Thymus (tissue), 11 donors: ENCODE measurements around the gene ZC3H18. TPM values are rescaled to one million over a fixed set of nuclear protein-coding genes. Genes with fewer than 3 reads are reported as not detected.
A peak's percentile ranks its signal among the peaks of the same experiment; 100 is the strongest.

ENCODE experiments used
- DNase-seq, 9 donors: peaks; one replicate each; pipeline ENCODE4 v3.0.0-alpha.2; 2013; ENCODE audit warnings: low spot score in 9 of 9, low read depth in 6 of 9, missing footprints in 1 of 9
- H3K27ac ChIP-seq, 2 donors: one replicate each; pipeline ENCODE4 v1.5.1; 2013; ENCODE audit warnings: control low read depth in 1 of 2, low read depth in 1 of 2, low read length in 1 of 2, mild to moderate bottlenecking in 1 of 2, moderate library complexity in 1 of 2
- H3K27me3 ChIP-seq, 2 donors: one replicate each; pipeline ENCODE4 v1.5.1; 2013; ENCODE audit warnings: low read length in 1 of 2; ENCODE audit not compliant: control insufficient read depth in 2 of 2, insufficient read depth in 1 of 2
- H3K36me3 ChIP-seq, 2 donors: one replicate each; pipeline ENCODE4 v1.5.1; 2013; ENCODE audit warnings: low read length in 1 of 2, mild to moderate bottlenecking in 1 of 2, moderate library complexity in 1 of 2; ENCODE audit not compliant: control insufficient read depth in 2 of 2, insufficient read depth in 2 of 2
- H3K4me1 ChIP-seq, 2 donors: one replicate each; pipeline ENCODE4 v1.5.1; 2013; ENCODE audit warnings: low read length in 2 of 2; ENCODE audit not compliant: control insufficient read depth in 2 of 2, insufficient read depth in 2 of 2
- H3K4me3 ChIP-seq, 2 donors: one replicate each; pipeline ENCODE4 v1.5.1; 2013; ENCODE audit warnings: low read length in 2 of 2, control low read depth in 1 of 2, mild to moderate bottlenecking in 1 of 2
- H3K9me3 ChIP-seq, 2 donors: one replicate each; pipeline ENCODE4 v1.5.1; 2013; ENCODE audit warnings: low read length in 1 of 2, mild to moderate bottlenecking in 1 of 2; ENCODE audit not compliant: control insufficient read depth in 2 of 2, insufficient read depth in 1 of 2
- WGBS: extraction: QIAGEN DNeasy Blood & Tissue Kit; methylation state at CpG from one replicate; pipeline ENCODE4 v1.1.7; 2013; 5-methylcytosine and 5-hydroxymethylcytosine counted together
- polyA plus RNA-seq: library from polyadenylated mRNA; stranded (reverse); fragments of 200-250 nt; gene quantifications from one replicate; pipeline ENCODE4 v1.2.3, GENCODE V29; 2013
- total RNA-seq: library from RNA; stranded (reverse); fragments of 120-200 nt; gene quantifications from one replicate; pipeline ENCODE4 v1.2.4, GENCODE V29; 2013
- donor health status: healthy.

Gene ZC3H18
- total and polyA plus RNA-seq, 2 donors = 11.2 to 28.9 TPM

DNA sequence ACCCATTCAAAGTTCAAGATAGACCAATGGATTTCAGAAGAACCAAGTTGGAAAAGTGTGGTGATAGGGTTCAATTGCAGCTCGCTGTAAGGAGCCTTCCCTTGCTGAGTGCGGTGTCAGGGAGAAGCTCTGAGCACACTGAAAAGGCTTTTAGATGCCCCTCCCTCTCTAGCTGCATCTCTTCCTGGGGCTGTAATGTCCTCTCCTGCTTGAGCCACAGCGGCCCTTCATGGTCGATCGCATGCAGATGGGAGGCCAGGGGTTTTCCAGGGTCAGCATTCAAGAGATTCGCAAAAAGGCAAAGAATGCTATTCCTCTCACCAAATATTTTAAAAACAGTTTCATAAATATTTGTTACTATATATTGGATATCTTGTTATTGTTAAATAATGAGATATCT, 23.7 kb downstream of the ZC3H18 start:
- Histone ChIP-seq H3K4me1 (no peaks in the 10 kb centered on the region), H3K9me3 (no peaks in the 10 kb centered on the region), H3K4me3 (no peak overlapping the region), H3K27ac (no peak overlapping the region), H3K36me3 (peaks cover 47 to 60% of the 10 kb centered on the region in 2 donors), H3K27me3 (no peaks in the 10 kb centered on the region)
- 96% methylated on average over 6 of the region's 6 CpGs for WGBS
- DNase-seq = no peak

DNA sequence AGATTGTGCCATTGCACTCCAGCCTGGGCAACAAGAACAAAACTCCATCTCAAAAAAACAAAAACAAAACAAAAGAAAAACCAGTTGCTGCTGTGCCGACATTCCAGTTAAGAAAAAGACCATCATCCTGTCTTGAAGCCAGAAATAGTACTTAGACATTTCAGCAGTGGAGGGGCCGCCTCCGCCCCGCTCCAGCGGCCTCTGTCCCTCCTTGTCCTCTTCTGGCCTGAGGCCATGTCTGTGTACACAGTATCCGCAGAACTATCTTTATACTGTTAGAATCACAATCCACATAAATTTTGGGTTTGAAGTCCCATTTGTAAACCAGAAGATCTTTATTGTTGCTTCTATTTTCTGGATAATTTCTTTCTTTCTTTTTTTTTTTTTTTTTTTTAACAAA, 24.9 kb downstream of the ZC3H18 start:
- Histone ChIP-seq H3K27me3 (no peaks in the 10 kb centered on the region), H3K4me1 (peaks cover 0 to 2% of the 10 kb centered on the region in 2 donors), H3K4me3 (no peak overlapping the region), H3K9me3 (no peaks in the 10 kb centered on the region), H3K27ac (no peak overlapping the region), H3K36me3 (peaks cover 48 to 60% of the 10 kb centered on the region in 2 donors)
- WGBS = over 99% methylated on average over 6 of the region's 6 CpGs
- DNase-seq = no peak

DNA sequence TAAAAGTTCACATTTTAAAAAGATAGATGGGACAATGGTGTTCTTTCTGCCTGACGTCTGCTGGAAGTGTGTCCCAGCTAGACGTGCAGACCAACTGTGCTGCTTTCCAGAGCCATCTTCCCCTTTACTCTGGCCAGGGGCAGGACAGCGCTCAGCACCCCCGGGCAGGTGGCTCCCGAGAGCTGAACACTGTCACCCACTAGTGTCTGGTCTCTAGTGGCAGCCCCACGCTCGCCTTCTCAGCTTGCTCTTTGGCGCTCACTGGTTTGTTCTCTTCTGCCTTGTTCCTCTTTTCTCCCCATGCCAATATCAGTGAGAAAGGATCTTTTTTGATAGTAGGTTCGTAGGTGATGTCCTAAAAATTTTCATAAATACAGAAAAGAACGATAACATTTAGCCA, 25.7 kb downstream of the ZC3H18 start:
- no peak overlapping the region for H3K27ac ChIP-seq

DNA sequence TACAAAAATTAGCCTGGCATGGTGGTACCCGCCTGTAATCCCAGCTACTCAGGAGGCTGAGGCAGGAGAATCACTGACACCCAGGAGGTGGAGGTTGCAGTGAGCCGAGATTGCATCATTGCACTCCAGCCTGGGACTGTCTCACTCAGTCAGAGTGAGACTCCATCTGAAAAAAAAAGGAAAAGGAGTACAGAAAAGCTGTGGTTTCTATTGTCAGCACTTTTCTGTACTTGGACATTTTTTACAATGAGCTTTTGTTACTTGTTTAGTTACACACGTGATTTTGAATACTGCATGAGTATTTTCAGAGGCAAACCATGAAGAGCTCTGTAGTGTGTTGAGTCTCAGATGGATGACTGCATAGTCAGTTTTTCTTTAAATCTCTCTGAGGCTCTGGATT, 26.3 kb downstream of the ZC3H18 start:
- WGBS = 90% methylated on average over 3 of the region's 3 CpGs
- no peaks in the 10 kb centered on the region for H3K9me3 ChIP-seq
- no peak overlapping the region for H3K27ac ChIP-seq
- peaks cover 0 to 2% of the 10 kb centered on the region in 2 donors for H3K4me1 ChIP-seq
- H3K36me3 ChIP-seq = peaks cover 54 to 67% of the 10 kb centered on the region in 2 donors
- H3K4me3 ChIP-seq = no peak overlapping the region
- H3K27me3 ChIP-seq = no peaks in the 10 kb centered on the region
- no peak for DNase-seq

More for the DNA sequence above, 25.7 kb downstream of the ZC3H18 start:
- no peaks in the 10 kb centered on the region for H3K9me3 ChIP-seq
- H3K36me3 ChIP-seq = peaks cover 49 to 62% of the 10 kb centered on the region in 2 donors
- DNase-seq = no peak
- H3K27me3 ChIP-seq = no peaks in the 10 kb centered on the region
- peaks cover 0 to 2% of the 10 kb centered on the region in 2 donors for H3K4me1 ChIP-seq
- WGBS = 97% methylated on average over 10 of the region's 10 CpGs
- H3K4me3 ChIP-seq = no peak overlapping the region

DNA sequence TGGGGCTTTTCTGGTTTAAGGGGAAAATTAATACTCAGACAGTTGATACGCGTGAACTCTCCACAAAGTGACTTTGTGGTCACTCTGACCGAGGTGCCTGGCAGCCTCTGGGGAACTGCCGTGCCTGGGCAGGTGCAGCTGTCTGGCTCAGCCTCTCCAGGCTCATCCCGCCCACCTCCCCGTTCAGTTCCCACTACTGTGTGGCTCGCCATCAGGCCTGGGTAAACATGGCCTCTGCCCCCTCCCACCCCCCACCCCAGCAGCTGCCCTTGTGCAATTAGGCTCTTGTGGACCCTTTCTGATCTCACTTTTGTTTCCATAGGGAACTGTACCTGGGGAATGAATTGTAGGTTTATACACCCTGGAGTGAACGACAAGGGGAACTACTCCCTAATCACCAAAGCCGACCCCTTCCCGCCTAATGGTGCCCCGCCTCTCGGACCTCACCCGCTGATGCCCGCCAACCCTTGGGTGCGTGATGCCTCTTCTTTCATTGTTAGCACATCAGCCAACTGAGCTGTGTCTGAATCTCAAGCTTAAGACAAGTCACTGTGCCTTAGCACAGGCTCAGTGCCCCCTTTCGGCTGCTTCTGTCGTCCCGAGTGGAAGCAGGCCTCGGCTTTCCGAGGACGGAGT, 27.8 kb downstream of the ZC3H18 start:
- Histone ChIP-seq H3K27me3 (no peaks in the 10 kb centered on the region), H3K4me3 (no peak overlapping the region), H3K4me1 (peaks cover 0 to 2% of the 10 kb centered on the region in 2 donors), H3K27ac (no peak overlapping the region), H3K36me3 (peaks cover 62 to 69% of the 10 kb centered on the region in 2 donors), H3K9me3 (no peaks in the 10 kb centered on the region)
- DNase-seq = no peak
- 86% methylated on average over 21 of the region's 21 CpGs for WGBS

DNA sequence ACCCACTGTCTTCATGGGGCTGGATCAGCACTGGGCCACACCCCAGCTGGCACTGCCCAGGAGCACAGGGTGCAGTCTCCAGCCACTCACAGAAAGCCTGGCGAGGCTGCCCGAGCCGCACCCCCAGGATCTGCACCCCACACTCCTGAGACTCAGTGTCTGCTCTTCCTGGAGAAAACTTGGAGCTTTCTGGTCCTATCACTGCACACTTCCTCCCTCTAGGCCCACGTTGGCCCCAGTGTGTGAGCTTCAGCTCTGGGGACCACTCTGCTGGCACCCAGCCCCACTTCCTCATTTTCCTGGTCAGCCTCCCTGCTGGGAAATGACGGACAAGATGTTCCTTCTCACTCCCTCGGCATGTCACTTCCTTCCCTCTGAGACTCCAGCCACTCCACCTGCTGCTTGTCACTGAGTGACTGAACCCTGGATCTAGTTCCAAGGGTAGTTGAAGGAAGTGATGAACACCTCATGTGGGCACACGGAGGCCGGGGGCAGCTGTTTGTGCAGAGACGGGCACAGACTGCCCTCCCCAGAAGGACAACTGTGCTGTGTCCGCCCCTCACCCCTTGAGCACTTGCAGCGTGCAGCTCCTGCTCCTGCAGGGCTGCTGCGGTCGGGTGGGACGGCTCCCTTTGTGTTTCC, 29.0 kb downstream of the ZC3H18 start:
- WGBS = 92% methylated on average over 14 of the region's 14 CpGs
- peak overlapping the region in 1 of 2 donors; percentile 6 for H3K27ac ChIP-seq
- H3K36me3 ChIP-seq = peaks cover 59 to 62% of the 10 kb centered on the region in 2 donors
- no peak overlapping the region for H3K4me3 ChIP-seq
- H3K27me3 ChIP-seq = no peaks in the 10 kb centered on the region
- no peaks in the 10 kb centered on the region for H3K9me3 ChIP-seq
- peaks cover 0 to 2% of the 10 kb centered on the region in 2 donors for H3K4me1 ChIP-seq
- DNase-seq = no peak

DNA sequence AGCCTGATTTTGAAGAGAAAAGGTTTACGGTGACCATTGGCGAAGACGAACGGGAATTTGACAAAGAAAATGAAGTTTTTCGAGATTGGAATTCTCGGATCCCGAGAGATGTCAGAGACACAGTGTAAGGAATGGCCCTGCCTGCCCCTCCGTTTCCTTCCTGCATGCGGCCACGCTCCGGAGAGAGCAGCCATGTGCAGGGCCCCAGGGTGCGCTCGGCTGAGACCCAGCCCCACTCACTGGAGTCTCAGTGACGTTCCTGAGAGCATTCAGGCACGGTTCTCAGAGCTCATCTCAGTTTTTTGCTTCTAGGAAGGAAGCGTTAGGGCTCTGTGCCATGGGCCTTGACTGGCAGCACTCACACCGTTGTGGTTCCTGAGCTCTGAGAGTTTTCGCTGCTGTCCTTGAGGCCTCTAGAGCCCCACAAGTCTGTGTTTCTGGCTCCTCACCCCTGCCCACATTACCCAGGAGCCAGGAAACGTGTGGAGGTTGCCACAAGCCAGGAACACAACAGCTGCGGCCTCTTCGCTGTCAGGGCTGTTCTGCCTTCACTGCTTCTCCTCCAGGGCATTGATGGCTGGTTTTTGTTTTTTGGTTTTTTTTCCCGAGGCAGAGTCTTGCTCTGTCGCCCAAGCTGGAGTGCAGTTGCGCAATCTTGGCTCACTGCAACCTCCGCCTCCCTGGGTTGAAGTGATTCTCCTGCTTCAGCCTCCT, 29.8 kb downstream of the ZC3H18 start:
- H3K4me1 ChIP-seq = peaks cover 0 to 2% of the 10 kb centered on the region in 2 donors
- DNase-seq = no peak
- H3K27ac ChIP-seq = no peak overlapping the region
- no peaks in the 10 kb centered on the region for H3K9me3 ChIP-seq
- 93% methylated on average over 25 of the region's 25 CpGs for WGBS
- H3K4me3 ChIP-seq = no peak overlapping the region
- peaks cover 63 to 64% of the 10 kb centered on the region in 2 donors for H3K36me3 ChIP-seq
- H3K27me3 ChIP-seq = no peaks in the 10 kb centered on the region

DNA sequence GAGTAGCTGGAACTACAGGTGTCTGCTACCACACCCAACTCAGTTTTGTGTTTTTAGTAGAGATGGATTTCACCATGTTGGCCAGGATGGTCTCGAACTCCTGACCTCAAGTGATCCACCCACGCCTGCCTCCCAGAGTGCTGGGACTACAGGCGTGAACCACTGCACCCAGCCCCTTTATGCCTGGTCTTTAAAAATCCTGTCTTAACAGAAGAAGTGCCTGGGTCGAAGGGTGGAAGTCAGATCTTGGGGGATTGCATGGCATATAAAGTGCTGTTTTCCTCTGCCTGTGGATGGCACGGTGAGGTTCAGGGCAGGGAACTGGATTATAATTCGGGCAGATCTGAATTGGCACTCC, 30.3 kb downstream of the ZC3H18 start:
- WGBS = 96% methylated on average over 6 of the region's 6 CpGs
- Histone ChIP-seq H3K27ac (no peak overlapping the region), H3K9me3 (no peaks in the 10 kb centered on the region), H3K27me3 (no peaks in the 10 kb centered on the region), H3K4me3 (no peak overlapping the region), H3K4me1 (peaks cover 0 to 2% of the 10 kb centered on the region in 2 donors), H3K36me3 (peaks cover 67% of the 10 kb centered on the region in 2 donors)
- DNase-seq = no peak
